ENCODE results near the gene FAM118B. TPM values are rescaled to one million over a fixed set of nuclear protein-coding genes. Genes with fewer than 3 reads are reported as not detected.

Gene FAM118B
- total and polyA plus RNA-seq, 4 donors = 3.7 to 12.0 (median 6.6) TPM

GRCh38 chr11:126210871-126211235 is 729 bp upstream of the FAM118B start:
- H3K4me1 ChIP-seq (ENCODE audit: control insufficient read depth in 4 of 4, insufficient read depth in 4 of 4, low read length in 3 of 4) = peaks cover 3 to 31% (median 28%) of the 10 kb centered on the region in 4 donors
- TF ChIP-seq, protein P1, sequence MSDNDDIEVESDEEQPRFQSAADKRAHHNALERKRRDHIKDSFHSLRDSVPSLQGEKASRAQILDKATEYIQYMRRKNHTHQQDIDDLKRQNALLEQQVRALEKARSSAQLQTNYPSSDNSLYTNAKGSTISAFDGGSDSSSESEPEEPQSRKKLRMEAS (IDR thresholded peaks at IDR 0.05) = no peak
- TF ChIP-seq, protein P2, sequence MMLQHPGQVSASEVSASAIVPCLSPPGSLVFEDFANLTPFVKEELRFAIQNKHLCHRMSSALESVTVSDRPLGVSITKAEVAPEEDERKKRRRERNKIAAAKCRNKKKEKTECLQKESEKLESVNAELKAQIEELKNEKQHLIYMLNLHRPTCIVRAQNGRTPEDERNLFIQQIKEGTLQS (IDR thresholded peaks at IDR 0.05) = no peak
- TF ChIP-seq TAF1 (conservative IDR thresholded peaks at IDR 0.05) (no peak), SP1 (IDR thresholded peaks at IDR 0.05) (no peak)
- no peaks in the 10 kb centered on the region for H3K9me3 ChIP-seq (ENCODE audit: control insufficient read depth in 4 of 4, low read length in 3 of 4)
- peak overlapping the region; percentile 29 to 57 for H3K9ac ChIP-seq (ENCODE audit: low read depth in 1 of 2, low read length in 2 of 2)
- no peaks in the 10 kb centered on the region for H3K27me3 ChIP-seq (ENCODE audit: control insufficient read depth in 4 of 4, insufficient read depth in 4 of 4, low read length in 3 of 4)
- peak overlapping the region; percentile 10 to 63 for H3K27ac ChIP-seq (ENCODE audit: low read depth in 1 of 2, low read length in 2 of 2)
- no peak for DNase-seq (ENCODE audit: low spot score)
- peaks cover 2 to 14% (median 11%) of the 10 kb centered on the region in 4 donors for H3K36me3 ChIP-seq (ENCODE audit: control insufficient read depth in 4 of 4, insufficient read depth in 3 of 4, low read depth in 1 of 4, low read length in 3 of 4)
- 6% methylated on average over 20 of the region's 20 CpGs for WGBS
- peak overlapping the region; percentile 66 to 94 (median 85) for H3K4me3 ChIP-seq (ENCODE audit: low read depth in 1 of 3, low read length in 3 of 3)

GRCh38 chr11:126212089-126212660 is 593 bp downstream of the FAM118B start:
- DNase-seq (ENCODE audit: low spot score) = no peak
- Histone ChIP-seq H3K4me3 (ENCODE audit: low read depth in 1 of 3, low read length in 3 of 3) (peak overlapping the region; percentile 66 to 94 (median 85)), H3K36me3 (ENCODE audit: control insufficient read depth in 4 of 4, insufficient read depth in 3 of 4, low read depth in 1 of 4, low read length in 3 of 4) (peaks cover 2 to 14% (median 11%) of the 10 kb centered on the region in 4 donors), H3K4me1 (ENCODE audit: control insufficient read depth in 4 of 4, insufficient read depth in 4 of 4, low read length in 3 of 4) (peaks cover 3 to 28% (median 25%) of the 10 kb centered on the region in 4 donors), H3K27ac (ENCODE audit: low read depth in 1 of 2, low read length in 2 of 2) (peak overlapping the region in 1 of 2 donors; percentile 10), H3K9ac (ENCODE audit: low read depth in 1 of 2, low read length in 2 of 2) (peak overlapping the region; percentile 61 to 79), H3K27me3 (ENCODE audit: control insufficient read depth in 4 of 4, insufficient read depth in 4 of 4, low read length in 3 of 4) (no peaks in the 10 kb centered on the region), H3K9me3 (ENCODE audit: control insufficient read depth in 4 of 4, low read length in 3 of 4) (no peaks in the 10 kb centered on the region)
- WGBS = 4% methylated on average over 15 of the region's 15 CpGs
- TF ChIP-seq HNF4G (IDR thresholded peaks at IDR 0.05) (no peak), JUND (IDR thresholded peaks at IDR 0.05) (no peak), RAD21 (IDR thresholded peaks at IDR 0.05) (no peak), TAF1 (conservative IDR thresholded peaks at IDR 0.05) (no peak), NR2F2 (IDR thresholded peaks at IDR 0.05) (no peak), HNF4A (conservative IDR thresholded peaks at IDR 0.05) (no peak)
- TF ChIP-seq, protein P3, sequence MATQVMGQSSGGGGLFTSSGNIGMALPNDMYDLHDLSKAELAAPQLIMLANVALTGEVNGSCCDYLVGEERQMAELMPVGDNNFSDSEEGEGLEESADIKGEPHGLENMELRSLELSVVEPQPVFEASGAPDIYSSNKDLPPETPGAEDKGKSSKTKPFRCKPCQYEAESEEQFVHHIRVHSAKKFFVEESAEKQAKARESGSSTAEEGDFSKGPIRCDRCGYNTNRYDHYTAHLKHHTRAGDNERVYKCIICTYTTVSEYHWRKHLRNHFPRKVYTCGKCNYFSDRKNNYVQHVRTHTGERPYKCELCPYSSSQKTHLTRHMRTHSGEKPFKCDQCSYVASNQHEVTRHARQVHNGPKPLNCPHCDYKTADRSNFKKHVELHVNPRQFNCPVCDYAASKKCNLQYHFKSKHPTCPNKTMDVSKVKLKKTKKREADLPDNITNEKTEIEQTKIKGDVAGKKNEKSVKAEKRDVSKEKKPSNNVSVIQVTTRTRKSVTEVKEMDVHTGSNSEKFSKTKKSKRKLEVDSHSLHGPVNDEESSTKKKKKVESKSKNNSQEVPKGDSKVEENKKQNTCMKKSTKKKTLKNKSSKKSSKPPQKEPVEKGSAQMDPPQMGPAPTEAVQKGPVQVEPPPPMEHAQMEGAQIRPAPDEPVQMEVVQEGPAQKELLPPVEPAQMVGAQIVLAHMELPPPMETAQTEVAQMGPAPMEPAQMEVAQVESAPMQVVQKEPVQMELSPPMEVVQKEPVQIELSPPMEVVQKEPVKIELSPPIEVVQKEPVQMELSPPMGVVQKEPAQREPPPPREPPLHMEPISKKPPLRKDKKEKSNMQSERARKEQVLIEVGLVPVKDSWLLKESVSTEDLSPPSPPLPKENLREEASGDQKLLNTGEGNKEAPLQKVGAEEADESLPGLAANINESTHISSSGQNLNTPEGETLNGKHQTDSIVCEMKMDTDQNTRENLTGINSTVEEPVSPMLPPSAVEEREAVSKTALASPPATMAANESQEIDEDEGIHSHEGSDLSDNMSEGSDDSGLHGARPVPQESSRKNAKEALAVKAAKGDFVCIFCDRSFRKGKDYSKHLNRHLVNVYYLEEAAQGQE (IDR thresholded peaks at IDR 0.05) = no peak

- Histone ChIP-seq H3K4me3 (ENCODE audit: low read depth in 1 of 3, low read length in 3 of 3) (no peak overlapping the region), H3K36me3 (ENCODE audit: control insufficient read depth in 4 of 4, insufficient read depth in 3 of 4, low read depth in 1 of 4, low read length in 3 of 4) (peaks cover 0 to 3% (median under 1%) of the 10 kb centered on the region in 4 donors), H3K9ac (ENCODE audit: low read depth in 1 of 2, low read length in 2 of 2) (no peak overlapping the region), H3K27me3 (ENCODE audit: control insufficient read depth in 4 of 4, insufficient read depth in 4 of 4, low read length in 3 of 4) (no peaks in the 10 kb centered on the region), H3K9me3 (ENCODE audit: control insufficient read depth in 4 of 4, low read length in 3 of 4) (no peaks in the 10 kb centered on the region), H3K4me1 (ENCODE audit: control insufficient read depth in 4 of 4, insufficient read depth in 4 of 4, low read length in 3 of 4) (peaks cover 3 to 28% (median 25%) of the 10 kb centered on the region in 4 donors), H3K27ac (ENCODE audit: low read depth in 1 of 2, low read length in 2 of 2) (no peak overlapping the region)
- 28% methylated on average over 2 of the region's 2 CpGs for WGBS
- no peak for DNase-seq (ENCODE audit: low spot score)
- TF ChIP-seq HNF4G (IDR thresholded peaks at IDR 0.05) = no peak
- TF ChIP-seq SP1 (IDR thresholded peaks at IDR 0.05) = no peak
- TF ChIP-seq, protein P1 (IDR thresholded peaks at IDR 0.05) = no peak
- TF ChIP-seq FOXA1 (IDR thresholded peaks at IDR 0.05) = no peak
- TF ChIP-seq, protein P4, sequence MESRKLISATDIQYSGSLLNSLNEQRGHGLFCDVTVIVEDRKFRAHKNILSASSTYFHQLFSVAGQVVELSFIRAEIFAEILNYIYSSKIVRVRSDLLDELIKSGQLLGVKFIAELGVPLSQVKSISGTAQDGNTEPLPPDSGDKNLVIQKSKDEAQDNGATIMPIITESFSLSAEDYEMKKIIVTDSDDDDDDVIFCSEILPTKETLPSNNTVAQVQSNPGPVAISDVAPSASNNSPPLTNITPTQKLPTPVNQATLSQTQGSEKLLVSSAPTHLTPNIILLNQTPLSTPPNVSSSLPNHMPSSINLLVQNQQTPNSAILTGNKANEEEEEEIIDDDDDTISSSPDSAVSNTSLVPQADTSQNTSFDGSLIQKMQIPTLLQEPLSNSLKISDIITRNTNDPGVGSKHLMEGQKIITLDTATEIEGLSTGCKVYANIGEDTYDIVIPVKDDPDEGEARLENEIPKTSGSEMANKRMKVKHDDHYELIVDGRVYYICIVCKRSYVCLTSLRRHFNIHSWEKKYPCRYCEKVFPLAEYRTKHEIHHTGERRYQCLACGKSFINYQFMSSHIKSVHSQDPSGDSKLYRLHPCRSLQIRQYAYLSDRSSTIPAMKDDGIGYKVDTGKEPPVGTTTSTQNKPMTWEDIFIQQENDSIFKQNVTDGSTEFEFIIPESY (IDR thresholded peaks at IDR 0.05) = no peak
- TF ChIP-seq, protein P5, sequence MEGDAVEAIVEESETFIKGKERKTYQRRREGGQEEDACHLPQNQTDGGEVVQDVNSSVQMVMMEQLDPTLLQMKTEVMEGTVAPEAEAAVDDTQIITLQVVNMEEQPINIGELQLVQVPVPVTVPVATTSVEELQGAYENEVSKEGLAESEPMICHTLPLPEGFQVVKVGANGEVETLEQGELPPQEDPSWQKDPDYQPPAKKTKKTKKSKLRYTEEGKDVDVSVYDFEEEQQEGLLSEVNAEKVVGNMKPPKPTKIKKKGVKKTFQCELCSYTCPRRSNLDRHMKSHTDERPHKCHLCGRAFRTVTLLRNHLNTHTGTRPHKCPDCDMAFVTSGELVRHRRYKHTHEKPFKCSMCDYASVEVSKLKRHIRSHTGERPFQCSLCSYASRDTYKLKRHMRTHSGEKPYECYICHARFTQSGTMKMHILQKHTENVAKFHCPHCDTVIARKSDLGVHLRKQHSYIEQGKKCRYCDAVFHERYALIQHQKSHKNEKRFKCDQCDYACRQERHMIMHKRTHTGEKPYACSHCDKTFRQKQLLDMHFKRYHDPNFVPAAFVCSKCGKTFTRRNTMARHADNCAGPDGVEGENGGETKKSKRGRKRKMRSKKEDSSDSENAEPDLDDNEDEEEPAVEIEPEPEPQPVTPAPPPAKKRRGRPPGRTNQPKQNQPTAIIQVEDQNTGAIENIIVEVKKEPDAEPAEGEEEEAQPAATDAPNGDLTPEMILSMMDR (IDR thresholded peaks at IDR 0.05; ENCODE audit: low read depth, low read length, missing input control) = no peak
- no peak for TF ChIP-seq JUND (IDR thresholded peaks at IDR 0.05)
- TF ChIP-seq, protein P2 (IDR thresholded peaks at IDR 0.05) = no peak
- no peak for TF ChIP-seq YY1 (IDR thresholded peaks at IDR 0.05)
- TF ChIP-seq NR2F2 (IDR thresholded peaks at IDR 0.05) = no peak
- no peak for TF ChIP-seq RAD21 (IDR thresholded peaks at IDR 0.05)
- no peak for TF ChIP-seq GABPA (IDR thresholded peaks at IDR 0.05 in 1 of 2, conservative IDR thresholded peaks at IDR 0.05 in 1 of 2)
These were observed 2.9 kb downstream of the FAM118B start for GRCh38 chr11:126214441-126214840.
